ENCODE results near the gene YARS2.

DNA sequence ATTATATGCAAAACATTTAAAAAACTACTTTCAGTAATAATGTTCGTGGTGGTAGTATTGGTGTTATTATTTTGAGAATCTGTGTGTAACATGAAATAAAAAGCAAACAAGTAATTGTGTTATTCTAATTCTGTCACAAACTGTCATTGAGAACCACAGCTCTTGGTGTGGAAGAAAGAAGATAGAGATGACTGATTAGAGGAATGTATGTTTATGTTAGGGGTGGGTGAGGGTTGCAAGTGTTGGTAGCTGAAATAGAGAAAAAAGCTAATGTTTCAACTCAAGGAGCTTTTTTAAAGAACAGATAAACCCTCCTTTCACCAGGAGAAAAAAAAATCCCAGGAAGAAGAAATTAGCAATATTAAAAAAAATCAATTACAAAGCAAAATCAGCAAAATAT lies 58.3 kb downstream of the YARS2 start:
- TF ChIP-seq, protein P1, sequence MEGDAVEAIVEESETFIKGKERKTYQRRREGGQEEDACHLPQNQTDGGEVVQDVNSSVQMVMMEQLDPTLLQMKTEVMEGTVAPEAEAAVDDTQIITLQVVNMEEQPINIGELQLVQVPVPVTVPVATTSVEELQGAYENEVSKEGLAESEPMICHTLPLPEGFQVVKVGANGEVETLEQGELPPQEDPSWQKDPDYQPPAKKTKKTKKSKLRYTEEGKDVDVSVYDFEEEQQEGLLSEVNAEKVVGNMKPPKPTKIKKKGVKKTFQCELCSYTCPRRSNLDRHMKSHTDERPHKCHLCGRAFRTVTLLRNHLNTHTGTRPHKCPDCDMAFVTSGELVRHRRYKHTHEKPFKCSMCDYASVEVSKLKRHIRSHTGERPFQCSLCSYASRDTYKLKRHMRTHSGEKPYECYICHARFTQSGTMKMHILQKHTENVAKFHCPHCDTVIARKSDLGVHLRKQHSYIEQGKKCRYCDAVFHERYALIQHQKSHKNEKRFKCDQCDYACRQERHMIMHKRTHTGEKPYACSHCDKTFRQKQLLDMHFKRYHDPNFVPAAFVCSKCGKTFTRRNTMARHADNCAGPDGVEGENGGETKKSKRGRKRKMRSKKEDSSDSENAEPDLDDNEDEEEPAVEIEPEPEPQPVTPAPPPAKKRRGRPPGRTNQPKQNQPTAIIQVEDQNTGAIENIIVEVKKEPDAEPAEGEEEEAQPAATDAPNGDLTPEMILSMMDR (IDR thresholded peaks at IDR 0.05; ENCODE audit: low read depth, low read length, poor library complexity, severe bottlenecking) = no peak
- TF ChIP-seq EZH2phosphoT487 (IDR thresholded peaks at IDR 0.05; ENCODE audit: borderline replicate concordance, low read length) = no peak
